NCI-H146 treated with DMSO at 0.1 percent for 48 hours (cell line): Measurements from ENCODE around the gene DCHS2.

ENCODE experiments used
- DNase-seq: peaks from one replicate; lab custom pipeline; 2025; ENCODE audit not compliant: unreplicated experiment; lab: John Stamatoyannopoulos, UW

Gene DCHS2

GRCh38 chr4:154455111-154455510, 36.5 kb downstream of the DCHS2 start:
- DNase-seq = no peak

GRCh38 chr4:154454710-154455109, 36.9 kb downstream of the DCHS2 start:
- no peak for DNase-seq

GRCh38 chr4:154452798-154453346, 38.7 kb downstream of the DCHS2 start:
- no peak for DNase-seq

- no peak for DNase-seq
Measured at GRCh38 chr4:154450966-154451365, 40.6 kb downstream of the DCHS2 start.

- DNase-seq = no peak
Measured at GRCh38 chr4:154444958-154445357, 46.6 kb downstream of the DCHS2 start.

- DNase-seq = no peak
Measured at GRCh38 chr4:154441982-154442381, 49.6 kb downstream of the DCHS2 start.

GRCh38 chr4:154441124-154441523, 50.5 kb downstream of the DCHS2 start:
- no peak for DNase-seq

- DNase-seq = no peak
Measured at GRCh38 chr4:154439224-154439623, 52.4 kb downstream of the DCHS2 start.

- no peak for DNase-seq
Measured at GRCh38 chr4:154435895-154436294, 55.7 kb downstream of the DCHS2 start.

- no peak for DNase-seq
Measured at GRCh38 chr4:154433543-154433942, 58.1 kb downstream of the DCHS2 start.

GRCh38 chr4:154429176-154429575, 62.4 kb downstream of the DCHS2 start:
- no peak for DNase-seq

GRCh38 chr4:154427149-154427548, 64.5 kb downstream of the DCHS2 start:
- DNase-seq = no peak

- no peak for DNase-seq
Measured at GRCh38 chr4:154425514-154425913, 66.1 kb downstream of the DCHS2 start.

- no peak for DNase-seq
Measured at GRCh38 chr4:154424810-154425484, 66.7 kb downstream of the DCHS2 start.

GRCh38 chr4:154422152-154422551, 69.4 kb downstream of the DCHS2 start:
- no peak for DNase-seq

GRCh38 chr4:154421618-154422017, 70.0 kb downstream of the DCHS2 start:
- DNase-seq = no peak

GRCh38 chr4:154417373-154417673, 74.3 kb downstream of the DCHS2 start:
- DNase-seq = no peak

GRCh38 chr4:154416190-154416547, 75.4 kb downstream of the DCHS2 start:
- no peak for DNase-seq

GRCh38 chr4:154415313-154415712, 76.3 kb downstream of the DCHS2 start:
- no peak for DNase-seq

- no peak for DNase-seq
Measured at GRCh38 chr4:154414796-154415195, 76.8 kb downstream of the DCHS2 start.

GRCh38 chr4:154414371-154414770, 77.2 kb downstream of the DCHS2 start:
- DNase-seq = no peak

GRCh38 chr4:154407443-154407842, 84.2 kb downstream of the DCHS2 start:
- no peak for DNase-seq

GRCh38 chr4:154406018-154406795, 85.4 kb downstream of the DCHS2 start:
- no peak for DNase-seq
